Measurements from ENCODE around the gene TNIK. TPM values are rescaled to one million over a fixed set of nuclear protein-coding genes. Genes with fewer than 3 reads are reported as not detected.

TNIK gene
- total RNA-seq, 1 donor from 2014 or later: 15.5 TPM

- peaks cover 10% of the 10 kb centered on the region for H3K4me1 Mint-ChIP-seq (ENCODE audit: unreplicated experiment)
- peaks cover 3% of the 10 kb centered on the region for H3K36me3 Mint-ChIP-seq (ENCODE audit: unreplicated experiment)
- no peak overlapping the region for H3K27ac Mint-ChIP-seq (ENCODE audit: unreplicated experiment)
- no peaks in the 10 kb centered on the region for H3K27me3 Mint-ChIP-seq (ENCODE audit: unreplicated experiment)
- no peak for DNase-seq (ENCODE audit: extremely low spot score, unreplicated experiment)
- no peak overlapping the region for H3K4me3 Mint-ChIP-seq (ENCODE audit: unreplicated experiment)
- H3K9me3 Mint-ChIP-seq (ENCODE audit: unreplicated experiment): no peaks in the 10 kb centered on the region
- TF ChIP-seq, protein P1, sequence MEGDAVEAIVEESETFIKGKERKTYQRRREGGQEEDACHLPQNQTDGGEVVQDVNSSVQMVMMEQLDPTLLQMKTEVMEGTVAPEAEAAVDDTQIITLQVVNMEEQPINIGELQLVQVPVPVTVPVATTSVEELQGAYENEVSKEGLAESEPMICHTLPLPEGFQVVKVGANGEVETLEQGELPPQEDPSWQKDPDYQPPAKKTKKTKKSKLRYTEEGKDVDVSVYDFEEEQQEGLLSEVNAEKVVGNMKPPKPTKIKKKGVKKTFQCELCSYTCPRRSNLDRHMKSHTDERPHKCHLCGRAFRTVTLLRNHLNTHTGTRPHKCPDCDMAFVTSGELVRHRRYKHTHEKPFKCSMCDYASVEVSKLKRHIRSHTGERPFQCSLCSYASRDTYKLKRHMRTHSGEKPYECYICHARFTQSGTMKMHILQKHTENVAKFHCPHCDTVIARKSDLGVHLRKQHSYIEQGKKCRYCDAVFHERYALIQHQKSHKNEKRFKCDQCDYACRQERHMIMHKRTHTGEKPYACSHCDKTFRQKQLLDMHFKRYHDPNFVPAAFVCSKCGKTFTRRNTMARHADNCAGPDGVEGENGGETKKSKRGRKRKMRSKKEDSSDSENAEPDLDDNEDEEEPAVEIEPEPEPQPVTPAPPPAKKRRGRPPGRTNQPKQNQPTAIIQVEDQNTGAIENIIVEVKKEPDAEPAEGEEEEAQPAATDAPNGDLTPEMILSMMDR (IDR thresholded peaks at IDR 0.05): no peak
These were observed 13.2 kb downstream of the TNIK start for GRCh38 chr3:171446801-171447578.

- Mint-ChIP-seq H3K4me1 (ENCODE audit: unreplicated experiment) (peaks cover 12% of the 10 kb centered on the region), H3K4me3 (ENCODE audit: unreplicated experiment) (no peak overlapping the region), H3K9me3 (ENCODE audit: unreplicated experiment) (no peaks in the 10 kb centered on the region), H3K27me3 (ENCODE audit: unreplicated experiment) (no peaks in the 10 kb centered on the region), H3K27ac (ENCODE audit: unreplicated experiment) (no peak overlapping the region), H3K36me3 (ENCODE audit: unreplicated experiment) (peaks cover 3% of the 10 kb centered on the region)
- TF ChIP-seq, protein P1 (IDR thresholded peaks at IDR 0.05): no peak
- no peak for DNase-seq (ENCODE audit: extremely low spot score, unreplicated experiment)
These were observed 13.9 kb downstream of the TNIK start for GRCh38 chr3:171446301-171446700.

- Mint-ChIP-seq H3K9me3 (ENCODE audit: unreplicated experiment) (no peaks in the 10 kb centered on the region), H3K27ac (ENCODE audit: unreplicated experiment) (no peak overlapping the region), H3K4me1 (ENCODE audit: unreplicated experiment) (peaks cover 12% of the 10 kb centered on the region), H3K36me3 (ENCODE audit: unreplicated experiment) (peaks cover 3% of the 10 kb centered on the region), H3K27me3 (ENCODE audit: unreplicated experiment) (no peaks in the 10 kb centered on the region), H3K4me3 (ENCODE audit: unreplicated experiment) (no peak overlapping the region)
- TF ChIP-seq, protein P1 (IDR thresholded peaks at IDR 0.05): no peak
- DNase-seq (ENCODE audit: extremely low spot score, unreplicated experiment): no peak
These were observed 14.5 kb downstream of the TNIK start for GRCh38 chr3:171445620-171446204.

DNA sequence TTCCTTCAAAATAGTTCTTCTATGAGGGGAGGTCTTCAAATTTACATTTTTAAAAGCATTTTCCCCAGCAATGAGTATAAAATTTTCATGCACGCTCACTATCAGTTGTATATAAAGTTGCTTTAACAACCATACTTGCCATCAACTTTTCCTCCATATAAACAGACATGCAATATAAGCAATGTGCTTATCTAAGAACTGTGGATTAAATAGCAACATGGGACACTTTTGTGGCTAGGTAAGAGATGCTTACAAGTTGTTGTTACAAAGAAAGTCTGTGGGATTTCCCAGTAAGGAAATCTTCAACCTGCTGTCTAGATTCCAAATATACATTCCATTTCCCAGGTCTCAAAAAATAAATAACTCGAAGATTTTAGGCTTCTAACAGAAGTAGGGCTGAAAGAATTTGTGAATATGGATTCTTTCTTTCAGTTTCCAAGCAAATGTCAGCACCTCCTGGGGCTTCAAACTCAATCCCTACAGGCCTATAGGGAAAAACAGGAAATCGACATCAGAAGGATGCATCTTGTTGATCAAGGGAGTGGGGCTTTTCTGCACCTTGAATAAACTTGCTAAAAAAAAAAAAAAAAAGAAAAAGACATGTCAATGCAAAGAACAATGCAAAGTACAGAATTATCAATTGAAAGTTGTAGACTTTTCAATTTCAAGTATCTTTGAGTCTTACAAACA lies 16.1 kb downstream of the TNIK start:
- TF ChIP-seq, protein P1 (IDR thresholded peaks at IDR 0.05): no peak
- Mint-ChIP-seq H3K27ac (ENCODE audit: unreplicated experiment) (no peak overlapping the region), H3K4me3 (ENCODE audit: unreplicated experiment) (no peak overlapping the region), H3K27me3 (ENCODE audit: unreplicated experiment) (no peaks in the 10 kb centered on the region), H3K9me3 (ENCODE audit: unreplicated experiment) (no peaks in the 10 kb centered on the region), H3K4me1 (ENCODE audit: unreplicated experiment) (peaks cover 12% of the 10 kb centered on the region), H3K36me3 (ENCODE audit: unreplicated experiment) (peaks cover 3% of the 10 kb centered on the region)
- no peak for DNase-seq (ENCODE audit: extremely low spot score, unreplicated experiment)
